GM19438 (cell line): ENCODE data around the gene ZNF121.
"Not testable (repeated sequence)": the region's sequence is repeated elsewhere in the genome, so short reads cannot be mapped to it uniquely, and the experiment has no call there.

Experiments used
- ATAC-seq: cut with Tn5 transposase; IDR thresholded peaks from one replicate; pipeline ENCODE4 v1.9.1; 2021; ENCODE audit warnings: low read depth; ENCODE audit not compliant: unreplicated experiment

The ZNF121 gene

GRCh38 chr19:9539201-9539600 is 45.1 kb downstream of the ZNF121 start:
- not testable (repeated sequence) for ATAC-seq

- peak; percentile 83 for ATAC-seq
These were observed 45.9 kb downstream of the ZNF121 start, which contains the start of gene ZNF426 for GRCh38 chr19:9538183-9539058. ZNF426 (minus strand) TSS chr19:9538645; CDS start chr19:9536232, 2,413 bp downstream.

GRCh38 chr19:9535934-9536333 is 48.4 kb downstream of the ZNF121 start:
- no peak for ATAC-seq

GRCh38 chr19:9531933-9532332 is 52.4 kb downstream of the ZNF121 start:
- ATAC-seq = no peak

- no peak for ATAC-seq
These were observed 55.5 kb downstream of the ZNF121 start for GRCh38 chr19:9528757-9529336.

- no peak for ATAC-seq
These were observed 60.3 kb downstream of the ZNF121 start for GRCh38 chr19:9523885-9524474.
